Ectodermal cell (in vitro differentiated cells): ENCODE measurements around the gene IGFBPL1.
"Not testable (repeated sequence)": the region's sequence is repeated elsewhere in the genome, so short reads cannot be mapped to it uniquely, and the experiment has no call there.

Experiments
- H3K27ac ChIP-seq: 2 replicates; pipeline ENCODE4 v1.7.0; 2013; ENCODE audit warnings: mild to moderate bottlenecking, low read depth, low read length; ENCODE audit not compliant: insufficient read depth, poor library complexity, severe bottlenecking
- H3K27me3 ChIP-seq: 2 replicates; pipeline ENCODE4 v1.7.0; 2013; ENCODE audit warnings: mild to moderate bottlenecking, low read length; ENCODE audit not compliant: insufficient read depth, control insufficient read depth, poor library complexity, severe bottlenecking
- H3K36me3 ChIP-seq: one replicate; pipeline ENCODE4 v1.7.0; 2013; ENCODE audit warnings: low read length; ENCODE audit not compliant: control insufficient read depth, insufficient read depth
- H3K4me1 ChIP-seq: one replicate; pipeline ENCODE4 v1.7.0; 2013; ENCODE audit warnings: low read length; ENCODE audit not compliant: control insufficient read depth, insufficient read depth
- H3K4me3 ChIP-seq: 2 replicates; pipeline ENCODE4 v1.7.0; 2013; ENCODE audit warnings: low read depth, low read length, control low read depth; ENCODE audit not compliant: insufficient read depth
- H3K9me3 ChIP-seq: 2 replicates; pipeline ENCODE4 v1.7.0; 2013; ENCODE audit warnings: mild to moderate bottlenecking, low read length, moderate library complexity; ENCODE audit not compliant: control insufficient read depth
- WGBS, 2 experiments: methylation state at CpG; one replicate each; pipeline ENCODE4 v1.1.7; 2013; ENCODE audit warnings: missing lambda C conversion rate in 2 of 2; 5-methylcytosine and 5-hydroxymethylcytosine counted together

IGFBPL1 gene

GRCh38 chr9:38404314-38404713 lies 19.9 kb downstream of the IGFBPL1 start:
- no peaks in the 10 kb centered on the region for H3K36me3 ChIP-seq
- no peak overlapping the region for H3K4me3 ChIP-seq
- H3K4me1 ChIP-seq = no peaks in the 10 kb centered on the region
- no peaks in the 10 kb centered on the region for H3K27me3 ChIP-seq
- 79 to 81% methylated on average over 6 of the region's 6 CpGs for WGBS, 2 experiments
- H3K27ac ChIP-seq = no peak overlapping the region
- H3K9me3 ChIP-seq = no peaks in the 10 kb centered on the region

GRCh38 chr9:38401994-38402393 lies 22.3 kb downstream of the IGFBPL1 start:
- 90 to 93% methylated on average over 6 of the region's 6 CpGs for WGBS, 2 experiments
- peaks cover 4% of the 10 kb centered on the region for H3K36me3 ChIP-seq
- H3K27me3 ChIP-seq = no peaks in the 10 kb centered on the region
- no peaks in the 10 kb centered on the region for H3K4me1 ChIP-seq
- H3K27ac ChIP-seq = no peak overlapping the region
- no peaks in the 10 kb centered on the region for H3K9me3 ChIP-seq
- H3K4me3 ChIP-seq = no peak overlapping the region

GRCh38 chr9:38399191-38399590 lies 25.1 kb downstream of the IGFBPL1 start:
- not testable (repeated sequence) for H3K9me3 ChIP-seq, H3K27ac ChIP-seq, H3K4me1 ChIP-seq, H3K27me3 ChIP-seq, H3K4me3 ChIP-seq
- peaks cover 15% of the 10 kb centered on the region for H3K36me3 ChIP-seq
- WGBS, 2 experiments = 77 to 93% methylated on average over 1 of the region's 1 CpG

GRCh38 chr9:38396371-38396671 lies 27.9 kb downstream of the IGFBPL1 start:
- no peak overlapping the region for H3K4me3 ChIP-seq
- H3K9me3 ChIP-seq = no peaks in the 10 kb centered on the region
- peaks cover 15% of the 10 kb centered on the region for H3K36me3 ChIP-seq
- peaks cover 3% of the 10 kb centered on the region for H3K27me3 ChIP-seq
- 87% methylated on average over 10 of the region's 10 CpGs for WGBS, 2 experiments
- peaks cover 8% of the 10 kb centered on the region for H3K4me1 ChIP-seq
- no peak overlapping the region for H3K27ac ChIP-seq

- Histone ChIP-seq H3K4me3 (no peak overlapping the region), H3K27ac (no peak overlapping the region), H3K27me3 (peaks cover 8% of the 10 kb centered on the region), H3K9me3 (no peaks in the 10 kb centered on the region), H3K36me3 (peaks cover 15% of the 10 kb centered on the region), H3K4me1 (peaks cover 8% of the 10 kb centered on the region)
- 92% methylated on average over 30 of the region's 30 CpGs for WGBS, 2 experiments
These were observed 28.4 kb downstream of the IGFBPL1 start for GRCh38 chr9:38395653-38396370.

DNA sequence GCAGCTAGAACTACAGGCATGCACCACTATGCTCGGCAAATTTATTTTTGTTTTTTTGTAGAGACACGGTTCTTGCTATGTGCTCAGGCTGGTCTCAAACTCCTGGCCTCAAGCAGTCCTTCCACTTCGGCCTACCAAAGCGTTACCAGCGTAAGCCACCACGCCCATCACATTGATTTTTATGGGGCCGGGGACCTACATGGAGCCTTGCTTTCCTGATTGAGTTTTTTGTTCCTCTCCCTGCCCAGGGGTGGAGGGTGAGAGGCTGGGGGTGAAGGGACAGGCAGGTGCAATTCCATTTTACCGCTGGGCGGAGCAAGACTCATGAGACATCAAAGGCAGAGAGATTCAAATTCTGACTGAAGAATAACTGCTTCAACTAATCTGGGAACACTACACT lies 29.8 kb downstream of the IGFBPL1 start:
- Histone ChIP-seq H3K36me3 (peaks cover 15% of the 10 kb centered on the region), H3K4me1 (peaks cover 8% of the 10 kb centered on the region), H3K27me3 (peaks cover 18% of the 10 kb centered on the region), H3K27ac (no peak overlapping the region), H3K4me3 (no peak overlapping the region), H3K9me3 (no peaks in the 10 kb centered on the region)
- whole genome bisulfite sequencing, 2 experiments = 84 to 88% methylated on average over 9 of the region's 9 CpGs

DNA sequence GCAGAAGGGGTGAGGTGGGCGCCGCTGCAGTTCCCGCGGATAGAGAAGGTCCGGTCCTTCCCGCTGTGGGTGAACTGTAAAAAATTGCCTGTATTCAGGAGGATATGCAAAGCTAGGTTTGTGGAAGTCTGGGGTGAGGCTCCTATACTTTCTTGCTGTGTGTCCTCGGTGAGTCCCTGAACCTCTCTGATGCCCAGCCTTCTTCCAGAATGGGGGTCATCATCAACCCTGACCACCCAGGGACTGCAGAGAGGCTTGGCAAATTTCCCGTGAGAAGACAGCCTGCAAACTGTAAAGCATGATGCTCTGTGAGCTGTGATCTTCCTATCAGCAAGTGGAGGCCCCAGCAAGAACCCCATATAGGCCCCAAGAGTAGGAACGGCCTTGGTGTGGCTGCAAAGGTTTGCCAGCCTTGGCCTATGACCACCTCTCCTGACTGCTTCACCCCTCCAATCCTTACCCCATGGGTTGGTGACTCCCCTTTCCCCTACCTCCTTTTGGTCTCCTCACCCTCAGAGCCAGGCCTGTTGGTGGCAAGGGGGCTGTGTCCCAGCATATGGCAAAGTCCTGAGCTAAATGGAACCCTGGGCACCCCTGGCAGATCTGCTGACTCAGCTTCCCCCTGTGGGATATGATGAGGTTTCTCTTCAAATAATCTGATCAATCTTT lies 31.0 kb downstream of the IGFBPL1 start:
- WGBS, 2 experiments = 13 to 17% methylated on average over 9 of the region's 9 CpGs
- H3K27me3 ChIP-seq = peaks cover 28% of the 10 kb centered on the region

GRCh38 chr9:38392235-38393127 lies 31.8 kb downstream of the IGFBPL1 start, which contains the start of gene ALDH1B1:
Gene ALDH1B1 (plus strand): TSS chr9:38392702. CDS start chr9:38395749, 3,047 bp downstream.
- peaks cover 8% of the 10 kb centered on the region for H3K4me1 ChIP-seq
- H3K36me3 ChIP-seq = peaks cover 15% of the 10 kb centered on the region
- H3K4me3 ChIP-seq = peak within 1 kb of the TSS; percentile 79
- no peaks in the 10 kb centered on the region for H3K9me3 ChIP-seq
- peaks cover 34% of the 10 kb centered on the region for H3K27me3 ChIP-seq
- no peak within 1 kb of the TSS for H3K27ac ChIP-seq
- 1% methylated on average over 58 of the region's 58 CpGs for WGBS, 2 experiments

More for the DNA sequence above, 31.0 kb downstream of the IGFBPL1 start:
- H3K9me3 ChIP-seq = no peaks in the 10 kb centered on the region
- H3K36me3 ChIP-seq = peaks cover 15% of the 10 kb centered on the region
- H3K4me3 ChIP-seq = peak overlapping the region; percentile 79
- peaks cover 8% of the 10 kb centered on the region for H3K4me1 ChIP-seq
- no peak overlapping the region for H3K27ac ChIP-seq

DNA sequence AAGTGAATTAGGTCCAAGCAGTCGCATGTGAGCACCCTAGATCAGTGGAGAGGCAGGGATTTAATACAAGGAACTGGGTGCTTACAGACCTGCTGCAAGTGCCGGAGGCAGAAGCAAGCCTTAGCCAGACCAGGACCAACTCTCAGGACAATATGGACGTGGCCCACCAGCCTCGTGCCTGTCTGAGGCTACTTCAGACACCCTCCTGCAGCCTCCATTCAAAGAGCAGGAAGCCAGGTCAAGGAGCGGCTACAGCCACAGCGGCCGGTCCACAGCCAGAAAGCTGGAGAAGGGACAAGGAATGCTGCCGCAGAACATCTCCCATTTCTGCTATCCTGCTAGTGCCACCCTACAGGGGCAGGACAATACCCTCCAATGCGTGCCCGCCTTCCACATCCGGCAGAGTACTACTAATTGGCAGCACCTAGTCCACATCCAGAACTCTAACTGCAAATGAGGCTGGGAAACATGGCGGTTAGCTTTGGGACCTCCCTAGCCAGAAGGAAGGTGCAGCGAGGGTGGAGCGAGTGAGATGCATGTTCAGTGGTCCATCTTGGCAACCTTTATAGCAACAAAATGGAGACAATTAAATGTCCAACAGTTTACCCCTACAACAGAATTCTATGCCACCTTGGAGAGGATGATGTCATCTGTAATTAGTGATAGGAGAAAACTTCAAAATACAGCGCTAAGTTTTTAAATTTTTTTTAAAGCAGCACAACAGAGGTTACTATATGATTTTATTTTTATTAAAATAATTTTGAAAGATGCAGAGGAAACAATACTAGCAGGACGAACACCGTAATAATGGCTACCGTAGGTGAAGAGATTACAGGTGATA lies 32.8 kb downstream of the IGFBPL1 start:
- WGBS, 2 experiments = 86 to 87% methylated on average over 16 to 17 of the region's 18 CpGs
- no peak overlapping the region for H3K27ac ChIP-seq
- H3K4me3 ChIP-seq = no peak overlapping the region
- H3K9me3 ChIP-seq = no peaks in the 10 kb centered on the region
- peaks cover 8% of the 10 kb centered on the region for H3K4me1 ChIP-seq
- H3K27me3 ChIP-seq = peaks cover 35% of the 10 kb centered on the region
- H3K36me3 ChIP-seq = peaks cover 6% of the 10 kb centered on the region
